ENCODE measurements around the gene KNCN. TPM values are rescaled to one million over a fixed set of nuclear protein-coding genes. Genes with fewer than 3 reads are reported as not detected.

Gene KNCN
- total and polyA plus RNA-seq, 2 donors (not counting 1 experiment from before 2014, with no cell fraction given), result not detected

DNA sequence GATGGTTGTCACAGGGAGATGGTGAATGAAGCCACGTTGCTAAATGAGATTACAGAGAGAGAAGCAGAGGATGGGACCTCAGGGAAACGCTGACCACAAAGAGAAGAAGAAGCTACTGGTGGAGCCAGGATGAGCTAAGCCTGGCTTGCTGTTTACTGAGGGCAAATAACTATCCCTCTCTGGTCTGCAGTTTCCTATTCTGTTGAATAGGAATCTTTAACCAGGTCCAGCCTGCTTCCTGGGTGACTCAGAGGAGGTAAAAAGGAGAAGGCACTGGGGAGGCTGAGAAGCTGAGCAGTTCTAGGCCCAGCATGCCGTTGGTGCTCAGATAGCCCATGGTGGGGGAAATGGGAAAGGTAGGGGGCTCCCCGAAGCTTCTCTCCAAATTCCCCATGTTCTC, 32.2 kb downstream of the KNCN start:
- Mint-ChIP-seq H3K4me3 (no peak overlapping the region), H3K27ac (no peak overlapping the region), H3K4me1 (no peaks in the 10 kb centered on the region), H3K27me3 (peaks cover 42% of the 10 kb centered on the region), H3K9me3 (ENCODE audit: insufficient read depth) (no peaks in the 10 kb centered on the region)
- Histone ChIP-seq H3K27me3 (replicated peaks in 1 of 4; ENCODE audit: control extremely low read depth in 1 of 4, control insufficient read depth in 3 of 4, insufficient read depth in 4 of 4, low read length in 3 of 4) (peaks cover 0 to 4% (median 0%) of the 10 kb centered on the region in 4 experiments), H2AFZ (ENCODE audit: insufficient read depth, low read depth, low read length, poor library complexity, severe bottlenecking) (no peak overlapping the region), H3K27ac (ENCODE audit: low read length in 2 of 2) (no peak overlapping the region), H3K4me2 (replicated peaks; ENCODE audit: low read depth, low read length, poor library complexity, severe bottlenecking) (no peak overlapping the region), H3K79me2 (ENCODE audit: control insufficient read depth, insufficient read depth, low read length) (no peaks in the 10 kb centered on the region), H3K9ac (ENCODE audit: low read length) (no peak overlapping the region), H4K20me1 (ENCODE audit: control insufficient read depth, insufficient read depth, low read length, poor library complexity, severe bottlenecking) (no peaks in the 10 kb centered on the region), H3K4me3 (ENCODE audit: control extremely low read depth in 1 of 5, extremely low read depth in 1 of 5, insufficient read depth in 1 of 5, low read depth in 2 of 5, low read length in 4 of 5) (no peak overlapping the region), H3K9me3 (ENCODE audit: control extremely low read depth in 1 of 3, control insufficient read depth in 2 of 3, insufficient read depth in 1 of 3, low read length in 2 of 3) (no peaks in the 10 kb centered on the region), H3K36me3 (replicated peaks in 1 of 2; ENCODE audit: control extremely low read depth in 1 of 2, control insufficient read depth in 1 of 2, extremely low read depth in 1 of 2, insufficient read depth in 2 of 2, low read length in 1 of 2) (no peaks in the 10 kb centered on the region), H3K4me1 (ENCODE audit: control insufficient read depth in 2 of 2, insufficient read depth in 2 of 2, low read length in 2 of 2) (no peaks in the 10 kb centered on the region)
- no peak for TF ChIP-seq EZH2 (IDR thresholded peaks at IDR 0.05; ENCODE audit: borderline replicate concordance, insufficient read depth, low read depth, low read length, poor library complexity, severe bottlenecking)
- no peak for TF ChIP-seq CTCF (IDR thresholded peaks at IDR 0.05)
- ChIA-PET CTCF (no interaction called here), POLR2A (no interaction called here)
- ATAC-seq (ENCODE audit: low read depth), result no peak
- intact Hi-C loops (cut with micrococcal nuclease), result no loop called here
- WGBS (ENCODE audit: insufficient coverage), result 68% methylated on average over 3 of the region's 4 CpGs
- no peak for DNase-seq

DNA sequence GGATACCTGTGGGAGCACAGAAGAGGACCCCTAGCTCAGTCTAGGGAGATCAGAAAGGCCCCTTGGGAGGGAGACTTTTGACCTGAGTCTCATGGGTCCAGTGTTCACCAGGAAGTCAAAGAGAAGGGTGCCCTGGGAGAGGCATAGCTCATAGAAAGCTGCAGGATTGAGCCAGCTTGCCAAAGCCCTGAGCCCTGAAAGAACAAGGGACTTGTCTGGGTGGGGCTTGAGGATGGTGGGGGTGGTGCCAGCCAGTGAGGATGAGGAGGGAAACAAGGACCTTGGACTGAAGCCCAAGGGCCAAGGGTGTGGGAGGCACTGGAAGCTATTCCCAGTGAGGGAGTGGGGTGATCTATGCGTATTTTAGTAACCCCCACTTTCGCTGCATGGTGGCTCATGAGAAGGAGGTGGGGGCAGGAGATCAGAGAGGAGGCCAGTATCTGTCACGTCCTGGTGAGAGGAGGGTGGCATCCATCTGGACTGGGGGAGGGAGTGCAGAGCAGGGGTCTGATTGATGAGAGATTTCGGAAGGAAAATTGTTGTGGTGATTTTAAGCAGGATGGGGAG, 33.4 kb downstream of the KNCN start:
- H3K4me2 ChIP-seq (replicated peaks; ENCODE audit: low read depth, low read length, poor library complexity, severe bottlenecking), result no peak overlapping the region
- ChIA-PET POLR2A (no interaction called here), CTCF (interaction anchor here (1.5 kb wide), 1 partner anchor 71 kb away, joined by 4 read pairs; no protein-coding TSS in a partner anchor)
- H3K36me3 ChIP-seq (replicated peaks in 1 of 2; ENCODE audit: control extremely low read depth in 1 of 2, control insufficient read depth in 1 of 2, extremely low read depth in 1 of 2, insufficient read depth in 2 of 2, low read length in 1 of 2), result no peaks in the 10 kb centered on the region
- 92% methylated on average over 4 of the region's 4 CpGs for WGBS (ENCODE audit: insufficient coverage)
- H3K27ac ChIP-seq (ENCODE audit: low read length in 2 of 2), result no peak overlapping the region
- ATAC-seq (ENCODE audit: low read depth) (no peak), DNase-seq (no peak)
- Mint-ChIP-seq H3K4me1 (no peaks in the 10 kb centered on the region), H3K27me3 (peaks cover 47% of the 10 kb centered on the region), H3K27ac (no peak overlapping the region), H3K9me3 (ENCODE audit: insufficient read depth) (no peaks in the 10 kb centered on the region), H3K4me3 (no peak overlapping the region)
- H3K9ac ChIP-seq (ENCODE audit: low read length), result no peak overlapping the region
- H3K9me3 ChIP-seq (ENCODE audit: control extremely low read depth in 1 of 3, control insufficient read depth in 2 of 3, insufficient read depth in 1 of 3, low read length in 2 of 3), result no peaks in the 10 kb centered on the region
- TF ChIP-seq EZH2 (IDR thresholded peaks at IDR 0.05; ENCODE audit: borderline replicate concordance, insufficient read depth, low read depth, low read length, poor library complexity, severe bottlenecking) (no peak), CTCF (IDR thresholded peaks at IDR 0.05) (no peak)
- H3K27me3 ChIP-seq (replicated peaks in 1 of 4; ENCODE audit: control extremely low read depth in 1 of 4, control insufficient read depth in 3 of 4, insufficient read depth in 4 of 4, low read length in 3 of 4), result peaks cover 0 to 7% (median 0%) of the 10 kb centered on the region in 4 experiments
- intact Hi-C loops (cut with micrococcal nuclease), result no loop called here
- H3K4me3 ChIP-seq (ENCODE audit: control extremely low read depth in 1 of 5, extremely low read depth in 1 of 5, insufficient read depth in 1 of 5, low read depth in 2 of 5, low read length in 4 of 5), result no peak overlapping the region
- H3K79me2 ChIP-seq (ENCODE audit: control insufficient read depth, insufficient read depth, low read length), result no peaks in the 10 kb centered on the region
- H4K20me1 ChIP-seq (ENCODE audit: control insufficient read depth, insufficient read depth, low read length, poor library complexity, severe bottlenecking), result no peaks in the 10 kb centered on the region
- no peak overlapping the region for H2AFZ ChIP-seq (ENCODE audit: insufficient read depth, low read depth, low read length, poor library complexity, severe bottlenecking)
- H3K4me1 ChIP-seq (ENCODE audit: control insufficient read depth in 2 of 2, insufficient read depth in 2 of 2, low read length in 2 of 2), result no peaks in the 10 kb centered on the region
